SK-N-MC (cell line): ENCODE measurements around the gene SVOPL.

ENCODE experiments used
- DNase-seq: peaks from one replicate; pipeline ENCODE4 v3.0.0-alpha.2; 2011; ENCODE audit warnings: low read depth, low spot score
- H3K27ac ChIP-seq: fragments of 200-600 bp; sonication (generic); 2 replicates; pipeline ENCODE4 v1.5.1; 2016; ENCODE audit warnings: mixed run types
- H3K36me3 ChIP-seq: fragments of 200-600 bp; sonication (generic); 2 replicates; pipeline ENCODE4 v1.6.1; 2017; ENCODE audit warnings: antibody characterized with exemption, low read length, mixed read lengths; ENCODE audit not compliant: insufficient read depth
- H3K4me3 ChIP-seq: fragments of 200-600 bp; sonication (generic); 2 replicates; pipeline ENCODE4 v1.5.1; 2016
- H3K9ac ChIP-seq: fragments of 200-600 bp; sonication (generic); 2 replicates; pipeline ENCODE4 v1.8.0; 2017; ENCODE audit warnings: mixed run types, mixed read lengths; ENCODE audit not compliant: insufficient read length
- H3K9me3 ChIP-seq: fragments of 200-600 bp; sonication (generic); 2 replicates; pipeline ENCODE4 v1.6.1; 2017; ENCODE audit warnings: low read depth, mild to moderate bottlenecking, antibody characterized with exemption, low read length, moderate library complexity, mixed read lengths
- EZH2 ChIP-seq: fragments of 200-600 bp; sonication (generic); IDR thresholded peaks from one replicate; pipeline ENCODE4 v1.6.1; 2017; ENCODE audit warnings: antibody characterized with exemption
- FOXP2 ChIP-seq: optimal IDR thresholded peaks from 2 replicates; pipeline ENCODE3; 2011; ENCODE audit warnings: mild to moderate bottlenecking, moderate library complexity; ENCODE audit not compliant: insufficient read depth; ENCODE audit errors: extremely low read length, control extremely low read depth
- POLR2AphosphoS5 ChIP-seq: IDR thresholded peaks from 2 replicates; pipeline ENCODE4 v1.6.1; 2012; ENCODE audit warnings: mild to moderate bottlenecking, low read depth, low read length, borderline replicate concordance

SVOPL gene

GRCh38 chr7:138668229-138668596 lies 32.9 kb downstream of the SVOPL start:
- Histone ChIP-seq H3K9ac (no peak overlapping the region), H3K4me3 (no peak overlapping the region), H3K9me3 (no peaks in the 10 kb centered on the region), H3K36me3 (no peaks in the 10 kb centered on the region), H3K27ac (no peak overlapping the region)
- no peak for DNase-seq
- TF ChIP-seq EZH2 (no peak), FOXP2 (no peak), POLR2AphosphoS5 (no peak)

GRCh38 chr7:138667535-138668228 lies 33.5 kb downstream of the SVOPL start:
- no peak overlapping the region for H3K9ac ChIP-seq
- H3K4me3 ChIP-seq: no peak overlapping the region
- no peak for DNase-seq
- no peaks in the 10 kb centered on the region for H3K9me3 ChIP-seq
- TF ChIP-seq POLR2AphosphoS5: no peak
- TF ChIP-seq FOXP2: no peak
- TF ChIP-seq EZH2: no peak
- H3K36me3 ChIP-seq: no peaks in the 10 kb centered on the region
- no peak overlapping the region for H3K27ac ChIP-seq

- DNase-seq: no peak
- TF ChIP-seq POLR2AphosphoS5: no peak
- H3K27ac ChIP-seq: no peak overlapping the region
Observed at GRCh38 chr7:138666385-138666784, 34.8 kb downstream of the SVOPL start.

GRCh38 chr7:138665669-138666140 lies 35.5 kb downstream of the SVOPL start:
- Histone ChIP-seq H3K9ac (no peak overlapping the region), H3K9me3 (no peaks in the 10 kb centered on the region), H3K27ac (no peak overlapping the region), H3K4me3 (no peak overlapping the region), H3K36me3 (no peaks in the 10 kb centered on the region)
- TF ChIP-seq POLR2AphosphoS5: no peak
- TF ChIP-seq EZH2: no peak
- TF ChIP-seq FOXP2: no peak
- DNase-seq: no peak

More at GRCh38 chr7:138666385-138666784, 34.8 kb downstream of the SVOPL start:
- Histone ChIP-seq H3K9me3 (no peaks in the 10 kb centered on the region), H3K36me3 (no peaks in the 10 kb centered on the region), H3K9ac (no peak overlapping the region), H3K4me3 (no peak overlapping the region)

- TF ChIP-seq POLR2AphosphoS5 (no peak), FOXP2 (no peak), EZH2 (no peak)
- no peak overlapping the region for H3K4me3 ChIP-seq
- H3K36me3 ChIP-seq: no peaks in the 10 kb centered on the region
- no peak for DNase-seq
- H3K9me3 ChIP-seq: no peaks in the 10 kb centered on the region
- H3K27ac ChIP-seq: no peak overlapping the region
- H3K9ac ChIP-seq: no peak overlapping the region
Observed at GRCh38 chr7:138665249-138665648, 35.9 kb downstream of the SVOPL start.

- Histone ChIP-seq H3K9ac (no peak overlapping the region), H3K9me3 (no peaks in the 10 kb centered on the region), H3K27ac (no peak overlapping the region), H3K4me3 (no peak overlapping the region), H3K36me3 (no peaks in the 10 kb centered on the region)
- TF ChIP-seq FOXP2 (no peak), POLR2AphosphoS5 (no peak), EZH2 (no peak)
- DNase-seq: no peak
Observed at GRCh38 chr7:138663725-138664710, 37.1 kb downstream of the SVOPL start.

DNA sequence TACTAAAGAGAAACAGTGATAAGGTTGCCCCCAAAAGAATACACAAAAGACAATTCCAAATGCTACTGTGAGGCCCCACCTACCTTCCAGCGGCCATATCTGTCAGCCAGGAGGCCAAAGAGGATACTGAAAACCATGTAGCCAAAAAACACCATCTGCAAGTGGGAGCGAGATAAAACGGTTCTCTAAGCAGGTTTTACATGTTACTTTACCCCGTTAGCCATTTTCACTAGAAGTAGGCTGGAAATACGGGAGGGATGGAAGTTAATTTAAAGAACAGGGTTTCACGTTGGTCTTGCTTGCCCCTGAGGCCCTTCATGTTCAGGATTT lies 38.2 kb downstream of the SVOPL start:
- H3K36me3 ChIP-seq: no peaks in the 10 kb centered on the region
- no peak overlapping the region for H3K4me3 ChIP-seq
- no peak overlapping the region for H3K9ac ChIP-seq
- H3K27ac ChIP-seq: no peak overlapping the region
- DNase-seq: no peak
- TF ChIP-seq EZH2: no peak
- TF ChIP-seq FOXP2: no peak
- no peak for TF ChIP-seq POLR2AphosphoS5
- no peaks in the 10 kb centered on the region for H3K9me3 ChIP-seq

DNA sequence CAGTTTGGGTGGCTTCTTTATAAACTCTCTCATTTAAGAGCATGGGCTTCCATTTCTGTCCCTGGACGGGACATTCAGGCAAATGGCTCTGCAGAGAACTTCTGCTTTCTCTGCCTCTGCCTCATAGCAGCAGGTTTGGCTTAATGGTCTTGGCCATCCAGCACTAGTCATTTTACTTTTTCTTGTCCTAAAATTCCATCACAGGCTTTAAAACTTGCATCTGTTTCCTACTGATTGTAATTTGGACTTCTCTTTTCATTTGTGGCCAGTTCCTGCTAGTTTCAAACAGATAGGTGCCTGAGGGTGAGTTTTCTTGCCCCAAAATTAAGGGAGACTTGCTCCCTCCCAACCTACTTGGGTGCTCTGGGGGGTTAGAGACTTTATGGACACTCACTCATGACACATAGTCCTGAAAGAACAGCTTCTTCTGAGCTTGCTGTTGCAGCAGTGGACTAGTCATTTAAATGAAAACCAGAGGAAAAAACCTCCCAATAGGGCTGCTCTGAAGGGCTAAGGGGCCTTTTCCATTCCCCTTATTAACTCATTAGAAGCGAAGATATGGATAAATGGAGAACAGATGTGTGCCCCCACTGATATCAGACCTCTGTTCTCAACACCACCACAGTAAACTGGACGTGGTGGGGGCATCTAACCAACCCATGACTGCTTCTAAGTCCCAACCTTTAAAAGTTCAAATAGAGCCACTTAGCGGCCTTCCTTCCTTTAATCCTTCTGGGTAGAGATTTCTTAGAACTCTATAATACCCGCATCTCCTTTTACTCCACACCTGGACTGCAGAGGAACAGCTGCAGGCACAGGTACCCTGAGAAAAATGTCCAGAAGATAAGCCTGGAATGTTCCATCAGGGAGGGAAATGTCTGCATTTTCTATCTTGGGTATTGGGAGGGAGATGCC lies 38.8 kb downstream of the SVOPL start:
- Histone ChIP-seq H3K9ac (no peak overlapping the region), H3K4me3 (no peak overlapping the region), H3K27ac (no peak overlapping the region), H3K9me3 (no peaks in the 10 kb centered on the region), H3K36me3 (no peaks in the 10 kb centered on the region)
- TF ChIP-seq POLR2AphosphoS5 (no peak), EZH2 (no peak), FOXP2 (no peak)
- DNase-seq: no peak
